H1 (cell line): ENCODE measurements around the gene PRKN. TPM values are rescaled to one million over a fixed set of nuclear protein-coding genes. Genes with fewer than 3 reads are reported as not detected.
A peak's percentile ranks its signal among the peaks of the same experiment; 100 is the strongest.

Experiments used
- CTCF ChIA-PET: fragments of 300-600 bp; sonication (Branson Sonifier 250); formaldehyde crosslinking; loops from one replicate; lab custom pipeline; 2021; ENCODE audit not compliant: partially characterized antibody; lab: Charles Lee
- POLR2A ChIA-PET: fragments of 300-600 bp; sonication (Branson Sonifier 250); formaldehyde crosslinking; loops from one replicate; lab custom pipeline; 2021; ENCODE audit warnings: inconsistent platforms; ENCODE audit not compliant: partially characterized antibody; lab: Charles Lee
- DNase-seq, 2 experiments: peaks; one replicate each; pipeline versions ENCODE4 v3.0.0 to v3.0.0-alpha.2; 2010 to 2022; ENCODE audit warnings: low spot score in 2 of 2, low read depth in 1 of 2, mixed read lengths in 1 of 2
- FAIRE-seq: peaks from 2 replicates; lab custom pipeline; 2011; peaks lifted over from hg19 to GRCh38; lab: Jason Lieb, UNC
- H2AFZ ChIP-seq: 2 replicates; pipeline ENCODE4 v1.8.1; 2012; ENCODE audit warnings: low read length, inconsistent platforms
- H2AK5ac ChIP-seq: 2 replicates; pipeline ENCODE4 v1.6.1; 2013; ENCODE audit warnings: low read depth, low read length
- H2BK120ac ChIP-seq: replicated peaks from 2 replicates; pipeline ENCODE3; 2013; ENCODE audit warnings: low read depth, low read length, inconsistent platforms
- H2BK12ac ChIP-seq: 2 replicates; pipeline ENCODE4 v1.6.1; 2013; ENCODE audit warnings: low read depth, low read length
- H2BK15ac ChIP-seq: 2 replicates; pipeline ENCODE4 v1.6.1; 2013; ENCODE audit warnings: low read length
- H2BK20ac ChIP-seq: 2 replicates; pipeline ENCODE4 v1.6.1; 2013; ENCODE audit warnings: low read length
- H2BK5ac ChIP-seq: 2 replicates; pipeline ENCODE4 v1.6.1; 2013; ENCODE audit warnings: low read depth, low read length
- H3K14ac ChIP-seq: 2 replicates; pipeline ENCODE4 v1.6.1; 2013; ENCODE audit warnings: inconsistent platforms; ENCODE audit not compliant: insufficient read length
- H3K18ac ChIP-seq: 2 replicates; pipeline ENCODE4 v1.6.1; 2013; ENCODE audit warnings: low read length; ENCODE audit errors: extremely low read depth
- H3K23ac ChIP-seq: 2 replicates; pipeline ENCODE4 v1.6.1; 2013; ENCODE audit warnings: inconsistent platforms; ENCODE audit not compliant: insufficient read length
- H3K23me2 ChIP-seq: 2 replicates; pipeline ENCODE4 v1.6.1; 2013; ENCODE audit warnings: low read depth, low read length
- H3K27ac ChIP-seq: 2 replicates; pipeline ENCODE4 v1.6.1; 2011; ENCODE audit warnings: low read depth, low read length, inconsistent platforms
- H3K27me3 ChIP-seq, 4 experiments: replicated peaks in 1 of 4; 1 replicate in 1 of 4; 2 replicates in 3 of 4; pipeline versions ENCODE4 v1.6.1 to v1.8.1; 2011 to 2013; ENCODE audit warnings: low read length in 3 of 4, mild to moderate bottlenecking in 3 of 4, inconsistent platforms in 2 of 4, mixed read lengths in 2 of 4, moderate library complexity in 1 of 4; ENCODE audit not compliant: control insufficient read depth in 3 of 4, insufficient read depth in 3 of 4; ENCODE audit errors: extremely low read depth in 1 of 4
- H3K36me3 ChIP-seq, 4 experiments: 2 replicates each; pipeline versions ENCODE4 v1.6.1 to v1.8.1; 2011 to 2013; ENCODE audit warnings: mild to moderate bottlenecking in 4 of 4, low read length in 3 of 4, moderate library complexity in 2 of 4, control low read depth in 1 of 4, inconsistent platforms in 1 of 4; ENCODE audit not compliant: insufficient read depth in 4 of 4, control insufficient read depth in 2 of 4
- H3K4ac ChIP-seq: replicated peaks from 2 replicates; pipeline ENCODE3; 2013; ENCODE audit warnings: low read length, low read depth, mixed read lengths, inconsistent platforms; ENCODE audit not compliant: insufficient read length
- H3K4me1 ChIP-seq, 4 experiments: replicated peaks in 1 of 4; 1 replicate in 1 of 4; 2 replicates in 3 of 4; pipeline versions ENCODE4 v1.6.1 to v1.8.1; 2011 to 2013; ENCODE audit warnings: low read length in 3 of 4, inconsistent platforms in 2 of 4, mixed read lengths in 1 of 4; ENCODE audit not compliant: insufficient read depth in 4 of 4, control insufficient read depth in 3 of 4
- H3K4me2 ChIP-seq, 2 experiments: 2 replicates each; pipeline versions ENCODE4 v1.6.1 to v1.8.1; 2011 to 2013; ENCODE audit warnings: low read depth in 2 of 2, low read length in 2 of 2, control low read depth in 1 of 2, inconsistent platforms in 1 of 2, mild to moderate bottlenecking in 1 of 2; ENCODE audit not compliant: insufficient read depth in 1 of 2
- H3K4me3 ChIP-seq, 4 experiments: fragments of 200-600, 300-600 bp in 1 of 4; sonication (generic), shearing (Covaris generic), sonication (Bioruptor Twin) in 1 of 4; 2 replicates each; pipeline versions ENCODE4 v1.5.1 to v1.8.1; 2011 to 2016; ENCODE audit warnings: low read length in 4 of 4, low read depth in 3 of 4, control low read depth in 2 of 4, inconsistent platforms in 2 of 4, mild to moderate bottlenecking in 2 of 4, mixed read lengths in 1 of 4, moderate library complexity in 1 of 4; ENCODE audit not compliant: insufficient read depth in 2 of 4; ENCODE audit errors: extremely low read depth in 1 of 4
- H3K56ac ChIP-seq: replicated peaks from 2 replicates; pipeline ENCODE3; 2013; ENCODE audit warnings: low read depth, mild to moderate bottlenecking, mixed read lengths, low read length, inconsistent platforms; ENCODE audit not compliant: insufficient read length
- H3K79me1 ChIP-seq: 2 replicates; pipeline ENCODE4 v1.6.1; 2013; ENCODE audit warnings: low read depth, low read length, control low read depth
- H3K79me2 ChIP-seq, 2 experiments: 2 replicates each; pipeline versions ENCODE4 v1.6.1 to v1.8.1; 2012 to 2013; ENCODE audit warnings: low read length in 2 of 2, mild to moderate bottlenecking in 2 of 2, inconsistent platforms in 1 of 2; ENCODE audit not compliant: insufficient read depth in 2 of 2, control insufficient read depth in 1 of 2
- H3K9ac ChIP-seq, 4 experiments: replicated peaks in 1 of 4; 1 replicate in 1 of 4; 2 replicates in 3 of 4; pipeline versions ENCODE4 v1.6.1 to v1.8.1; 2011 to 2013; ENCODE audit warnings: low read depth in 3 of 4, low read length in 3 of 4, control low read depth in 2 of 4, mild to moderate bottlenecking in 2 of 4, moderate library complexity in 2 of 4, inconsistent platforms in 1 of 4; ENCODE audit errors: extremely low read depth in 1 of 4
- H3K9me3 ChIP-seq, 2 experiments: 2 replicates each; pipeline versions ENCODE4 v1.6.1 to v1.8.1; 2012 to 2013; ENCODE audit warnings: mild to moderate bottlenecking in 2 of 2, moderate library complexity in 2 of 2, control low read depth in 1 of 2, inconsistent platforms in 1 of 2, low read depth in 1 of 2, low read length in 1 of 2, mixed read lengths in 1 of 2; ENCODE audit not compliant: insufficient read depth in 2 of 2
- H4K20me1 ChIP-seq, 2 experiments: replicated peaks in 1 of 2; 2 replicates each; pipeline versions ENCODE3 to v1.8.1; 2011 to 2013; ENCODE audit warnings: inconsistent platforms in 2 of 2, low read length in 2 of 2, mild to moderate bottlenecking in 1 of 2; ENCODE audit not compliant: insufficient read depth in 2 of 2, control insufficient read depth in 1 of 2
- H4K5ac ChIP-seq: 2 replicates; pipeline ENCODE4 v1.6.1; 2013; ENCODE audit warnings: low read length, low read depth, mixed read lengths, inconsistent platforms; ENCODE audit not compliant: insufficient read length
- H4K8ac ChIP-seq: 2 replicates; pipeline ENCODE4 v1.8.0; 2013; ENCODE audit warnings: mild to moderate bottlenecking, moderate library complexity, low read length, inconsistent platforms; ENCODE audit not compliant: insufficient read depth; ENCODE audit errors: extremely low read depth
- H4K91ac ChIP-seq: replicated peaks from 2 replicates; pipeline ENCODE3; 2013; ENCODE audit warnings: low read length, mixed read lengths, inconsistent platforms; ENCODE audit not compliant: insufficient read length
- ATF3 ChIP-seq: IDR thresholded peaks from 2 replicates; pipeline ENCODE4 v1.6.1; 2011; ENCODE audit warnings: low read depth, mild to moderate bottlenecking, low read length; ENCODE audit not compliant: insufficient read depth
- BRCA1 ChIP-seq: IDR thresholded peaks from 2 replicates; pipeline ENCODE4 v1.6.1; 2012; ENCODE audit warnings: low read depth, low read length, improper control_type of control experiment
- TAF7 ChIP-seq: optimal IDR thresholded peaks from 2 replicates; pipeline ENCODE3; 2011; ENCODE audit warnings: low read depth, mild to moderate bottlenecking, inconsistent platforms, low read length, moderate library complexity, borderline replicate concordance
- TBP ChIP-seq: IDR thresholded peaks from 2 replicates; pipeline ENCODE4 v1.6.1; 2011; ENCODE audit warnings: low read depth, low read length, improper control_type of control experiment
- WGBS, 2 experiments: shearing (Covaris generic) in 1 of 2; methylation state at CpG; one replicate each; pipeline versions ENCODE4 v1.1.6 to v1.1.7; 2013 to 2015; ENCODE audit warnings: low lambda C conversion rate in 2 of 2, mixed read lengths in 2 of 2, inconsistent platforms in 1 of 2, low coverage in 1 of 2, missing lambda C conversion rate in 1 of 2; ENCODE audit not compliant: insufficient replicate concordance in 2 of 2, insufficient coverage in 1 of 2, insufficient read length in 1 of 2; ENCODE audit errors: extremely low coverage in 1 of 2, missing lambda C conversion rate in 1 of 2; 5-methylcytosine and 5-hydroxymethylcytosine counted together
- polyA plus RNA-seq, 7 experiments: library from polyadenylated mRNA; depleted of rRNA in 3 of 7; stranded (reverse) in 5 of 7; unstranded in 2 of 7; fragments of >200 nt in 5 of 7; fragments of 200-250 nt in 2 of 7; gene quantifications; 1 replicate in 5 of 7; 2 replicates in 1 of 7; 4 replicates in 1 of 7; pipeline versions ENCODE4 v1.2.1 to v1.2.3, GENCODE V29; 2011 to 2013; ENCODE audit warnings: missing spikeins in 2 of 7, mixed read lengths in 2 of 7
- total RNA-seq: library from RNA; stranded (reverse); fragmentation: NEBNext Ultra II Directional; extraction: Animal tissue kit (Norgen Biotek cat#: 25700); gene quantifications from 2 replicates; pipeline ENCODE4 v1.2.1, GENCODE V29; 2021

PRKN gene
- total and polyA plus RNA-seq, 2 of the 8 experiments (the other 6 are each of a cell fraction or from before 2014, with no cell fraction given), result 0.13 to 0.29 TPM

- WGBS, 2 experiments, result 93% methylated on average over 2 of the region's 2 CpGs; no CpG with 5 or more reads in 1 of the 2 experiments
- Histone ChIP-seq H3K4me1 (peaks cover 0 to 5% (median 2%) of the 10 kb centered on the region in 4 experiments; a peak in 4 of 7 replicates), H3K27ac (no peak overlapping the region), H4K8ac (no peak overlapping the region), H3K9ac (no peak overlapping the region), H3K18ac (no peak overlapping the region), H3K27me3 (no peaks in the 10 kb centered on the region), H2BK20ac (no peak overlapping the region), H2AFZ (no peak overlapping the region), H2BK12ac (no peak overlapping the region), H3K9me3 (no peaks in the 10 kb centered on the region), H2BK5ac (no peak overlapping the region), H3K4me2 (no peak overlapping the region), H3K23ac (no peak overlapping the region), H3K79me1 (no peaks in the 10 kb centered on the region), H3K4ac (no peak overlapping the region), H3K79me2 (no peaks in the 10 kb centered on the region), H2BK15ac (no peak overlapping the region), H3K23me2 (no peaks in the 10 kb centered on the region), H3K56ac (no peak overlapping the region), H2BK120ac (no peak overlapping the region), H2AK5ac (no peak overlapping the region), H3K36me3 (no peaks in the 10 kb centered on the region), H4K91ac (no peak overlapping the region), H3K4me3 (no peak overlapping the region), H4K5ac (no peak overlapping the region), H3K14ac (no peak overlapping the region), H4K20me1 (no peaks in the 10 kb centered on the region)
- ChIA-PET CTCF (no interaction called here), POLR2A (no interaction called here)
- DNase-seq, result no peak
- no peak for FAIRE-seq
- TF ChIP-seq TBP (no peak), ATF3 (no peak), TAF7 (peak; percentile 53), BRCA1 (no peak)
Observed at GRCh38 chr6:161940519-161940918, 787.0 kb downstream of the PRKN start.
